ENCODE data around the gene UNC5A.

DNA sequence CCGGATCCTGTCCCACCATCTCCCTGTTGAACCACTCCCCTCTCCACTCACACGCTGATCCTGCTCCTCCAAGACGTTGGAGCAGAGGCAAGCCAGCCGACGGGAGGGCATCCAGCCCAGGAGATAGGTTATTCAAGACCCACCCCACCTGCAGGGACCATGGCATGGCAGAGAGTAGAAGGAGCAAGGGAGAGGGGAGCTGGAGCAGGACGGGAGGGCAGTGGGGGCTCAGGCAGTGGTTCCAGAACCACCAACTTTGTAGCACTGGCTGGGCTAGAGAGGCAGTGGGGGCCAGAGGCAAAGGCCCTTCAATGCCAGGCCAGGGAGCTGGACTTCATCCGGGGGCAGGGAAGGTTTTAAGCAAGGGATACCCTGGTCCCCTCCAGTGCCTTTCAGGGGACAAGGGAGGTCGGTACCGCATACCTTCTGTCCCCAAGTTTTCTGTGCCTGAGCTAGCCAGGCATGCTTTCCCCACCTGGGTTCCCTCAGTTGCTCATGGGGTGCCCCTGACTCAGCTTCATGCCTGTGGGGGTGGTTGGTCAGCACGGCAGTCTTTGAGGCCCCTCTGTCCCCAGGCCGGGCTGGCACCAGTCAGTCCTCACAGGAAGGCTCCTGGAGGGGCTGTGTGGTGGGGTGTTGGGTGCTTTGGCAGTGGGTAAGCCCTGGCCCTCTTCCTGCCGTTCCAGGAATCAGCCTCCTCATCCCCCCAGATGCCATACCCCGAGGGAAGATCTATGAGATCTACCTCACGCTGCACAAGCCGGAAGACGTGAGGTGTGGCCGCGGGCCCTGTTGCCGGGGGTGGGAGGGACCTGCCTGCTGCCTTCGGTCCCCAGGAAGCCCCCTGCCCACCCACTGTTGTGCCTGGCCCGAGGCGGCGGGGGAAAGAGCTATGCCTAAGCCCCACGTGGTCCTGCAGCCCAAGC is 66.4 kb downstream of the UNC5A start:
- TF ChIP-seq, protein P1, sequence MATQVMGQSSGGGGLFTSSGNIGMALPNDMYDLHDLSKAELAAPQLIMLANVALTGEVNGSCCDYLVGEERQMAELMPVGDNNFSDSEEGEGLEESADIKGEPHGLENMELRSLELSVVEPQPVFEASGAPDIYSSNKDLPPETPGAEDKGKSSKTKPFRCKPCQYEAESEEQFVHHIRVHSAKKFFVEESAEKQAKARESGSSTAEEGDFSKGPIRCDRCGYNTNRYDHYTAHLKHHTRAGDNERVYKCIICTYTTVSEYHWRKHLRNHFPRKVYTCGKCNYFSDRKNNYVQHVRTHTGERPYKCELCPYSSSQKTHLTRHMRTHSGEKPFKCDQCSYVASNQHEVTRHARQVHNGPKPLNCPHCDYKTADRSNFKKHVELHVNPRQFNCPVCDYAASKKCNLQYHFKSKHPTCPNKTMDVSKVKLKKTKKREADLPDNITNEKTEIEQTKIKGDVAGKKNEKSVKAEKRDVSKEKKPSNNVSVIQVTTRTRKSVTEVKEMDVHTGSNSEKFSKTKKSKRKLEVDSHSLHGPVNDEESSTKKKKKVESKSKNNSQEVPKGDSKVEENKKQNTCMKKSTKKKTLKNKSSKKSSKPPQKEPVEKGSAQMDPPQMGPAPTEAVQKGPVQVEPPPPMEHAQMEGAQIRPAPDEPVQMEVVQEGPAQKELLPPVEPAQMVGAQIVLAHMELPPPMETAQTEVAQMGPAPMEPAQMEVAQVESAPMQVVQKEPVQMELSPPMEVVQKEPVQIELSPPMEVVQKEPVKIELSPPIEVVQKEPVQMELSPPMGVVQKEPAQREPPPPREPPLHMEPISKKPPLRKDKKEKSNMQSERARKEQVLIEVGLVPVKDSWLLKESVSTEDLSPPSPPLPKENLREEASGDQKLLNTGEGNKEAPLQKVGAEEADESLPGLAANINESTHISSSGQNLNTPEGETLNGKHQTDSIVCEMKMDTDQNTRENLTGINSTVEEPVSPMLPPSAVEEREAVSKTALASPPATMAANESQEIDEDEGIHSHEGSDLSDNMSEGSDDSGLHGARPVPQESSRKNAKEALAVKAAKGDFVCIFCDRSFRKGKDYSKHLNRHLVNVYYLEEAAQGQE (IDR thresholded peaks at IDR 0.05; ENCODE audit: low read depth) = no peak
- no peak for TF ChIP-seq YY1 (IDR thresholded peaks at IDR 0.05; ENCODE audit: low read depth)
- TF ChIP-seq CEBPB (IDR thresholded peaks at IDR 0.05) = no peak
- no peak for TF ChIP-seq CREB1 (IDR thresholded peaks at IDR 0.05; ENCODE audit: low read depth)
- TF ChIP-seq, protein P2, sequence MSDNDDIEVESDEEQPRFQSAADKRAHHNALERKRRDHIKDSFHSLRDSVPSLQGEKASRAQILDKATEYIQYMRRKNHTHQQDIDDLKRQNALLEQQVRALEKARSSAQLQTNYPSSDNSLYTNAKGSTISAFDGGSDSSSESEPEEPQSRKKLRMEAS (IDR thresholded peaks at IDR 0.05) = no peak
- no peak for TF ChIP-seq FOXM1 (IDR thresholded peaks at IDR 0.05; ENCODE audit: borderline replicate concordance, low read depth)
- TF ChIP-seq EP300 (IDR thresholded peaks at IDR 0.05; ENCODE audit: borderline replicate concordance) = no peak
- no peak for TF ChIP-seq RAD21 (IDR thresholded peaks at IDR 0.05; ENCODE audit: low read depth)
- TF ChIP-seq TAF1 (IDR thresholded peaks at IDR 0.05; ENCODE audit: low read depth) = no peak
- no peak for TF ChIP-seq TEAD4 (IDR thresholded peaks at IDR 0.05)
- no peak for TF ChIP-seq EGR1 (IDR thresholded peaks at IDR 0.05)
- TF ChIP-seq TCF12 (IDR thresholded peaks at IDR 0.05; ENCODE audit: low read depth) = no peak

Data from Ishikawa (cell line).